Gastrocnemius medialis (tissue), 4 donors: ENCODE measurements around the gene ARHGEF10L.

Source experiments
- CTCF ChIP-seq, 5 experiments: fragments of 450-650 bp in 3 of 5; fragments of 200-600 bp in 2 of 5; sonication (generic) in 2 of 5; IDR thresholded peaks in 4 of 5; conservative IDR thresholded peaks in 1 of 5; 1 replicate in 4 of 5; 2 replicates in 1 of 5; pipeline ENCODE4 v1.5.1; 2016 to 2019; ENCODE audit warnings: antibody characterized with exemption in 5 of 5, mild to moderate bottlenecking in 3 of 5, moderate library complexity in 3 of 5
- POLR2A ChIP-seq, 2 donors: fragments of 450-650 bp; IDR thresholded peaks; one replicate each; pipeline ENCODE4 v1.6.1; 2017; ENCODE audit warnings: antibody characterized with exemption in 2 of 2, mild to moderate bottlenecking in 2 of 2, moderate library complexity in 2 of 2

GRCh38 chr1:17538428-17539117, 925 bp upstream of the ARHGEF10L start:
- TF ChIP-seq POLR2A (IDR thresholded peaks at IDR 0.05) (no peak), CTCF (IDR thresholded peaks at IDR 0.05 in 4 of 5, conservative IDR thresholded peaks at IDR 0.05 in 1 of 5) (no peak)
